Measurements from ENCODE around the gene NSUN5.

Gene NSUN5

GRCh38 chr7:73308665-73309214, at the start of gene NSUN5:
Gene NSUN5 (minus strand): TSS chr7:73308826. CDS start chr7:73308790, 36 bp downstream.
- DNase-seq (ENCODE audit: low spot score in 2 of 2) (peak; percentile 73 to 91), ATAC-seq (peak; percentile 98)
- H3K27ac Mint-ChIP-seq: peak within 1 kb of the TSS; percentile 97
- H3K4me3 Mint-ChIP-seq: peak within 1 kb of the TSS; percentile 96
- H3K4me1 Mint-ChIP-seq: peaks cover 39% of the 10 kb centered on the region
- H3K9me3 Mint-ChIP-seq: no peaks in the 10 kb centered on the region
- H3K36me3 Mint-ChIP-seq: peaks cover 50% of the 10 kb centered on the region

- Mint-ChIP-seq H3K4me1 (peaks cover 5% of the 10 kb centered on the region), H3K36me3 (no peaks in the 10 kb centered on the region), H3K27ac (no peak overlapping the region), H3K4me3 (no peak overlapping the region), H3K9me3 (peaks cover 5% of the 10 kb centered on the region)
- no peak for DNase-seq (ENCODE audit: low spot score in 2 of 2)
- ATAC-seq: no peak
Measured at GRCh38 chr7:73356159-73356558, 47.5 kb upstream of the NSUN5 start.

GRCh38 chr7:73354821-73355220, 46.2 kb upstream of the NSUN5 start:
- DNase-seq (ENCODE audit: low spot score in 2 of 2) (no peak), ATAC-seq (no peak)
- no peak overlapping the region for H3K4me3 Mint-ChIP-seq
- H3K4me1 Mint-ChIP-seq: peaks cover 5% of the 10 kb centered on the region
- no peak overlapping the region for H3K27ac Mint-ChIP-seq
- H3K36me3 Mint-ChIP-seq: no peaks in the 10 kb centered on the region
- H3K9me3 Mint-ChIP-seq: peaks cover 5% of the 10 kb centered on the region

- DNase-seq (ENCODE audit: low spot score in 2 of 2): no peak
- Mint-ChIP-seq H3K4me1 (peaks cover 5% of the 10 kb centered on the region), H3K9me3 (peaks cover 5% of the 10 kb centered on the region), H3K36me3 (no peaks in the 10 kb centered on the region), H3K27ac (no peak overlapping the region), H3K4me3 (no peak overlapping the region)
- ATAC-seq: no peak
Measured at GRCh38 chr7:73354196-73354595, 45.6 kb upstream of the NSUN5 start.

GRCh38 chr7:73353243-73353642, 44.6 kb upstream of the NSUN5 start:
- Mint-ChIP-seq H3K9me3 (peaks cover 5% of the 10 kb centered on the region), H3K4me3 (no peak overlapping the region), H3K36me3 (no peaks in the 10 kb centered on the region), H3K27ac (peak overlapping the region; percentile 58), H3K4me1 (peaks cover 5% of the 10 kb centered on the region)
- DNase-seq (ENCODE audit: low spot score in 2 of 2) (no peak), ATAC-seq (no peak)

GRCh38 chr7:73352784-73353183, 44.2 kb upstream of the NSUN5 start:
- peak overlapping the region; percentile 58 for H3K27ac Mint-ChIP-seq
- ATAC-seq: no peak
- H3K36me3 Mint-ChIP-seq: no peaks in the 10 kb centered on the region
- no peak for DNase-seq (ENCODE audit: low spot score in 2 of 2)
- no peak overlapping the region for H3K4me3 Mint-ChIP-seq
- H3K4me1 Mint-ChIP-seq: peaks cover 5% of the 10 kb centered on the region
- peaks cover 5% of the 10 kb centered on the region for H3K9me3 Mint-ChIP-seq

- DNase-seq (ENCODE audit: low spot score in 2 of 2) (no peak), ATAC-seq (peak; percentile 56)
- Mint-ChIP-seq H3K36me3 (no peaks in the 10 kb centered on the region), H3K4me3 (no peak overlapping the region), H3K27ac (no peak overlapping the region), H3K9me3 (peaks cover 5% of the 10 kb centered on the region), H3K4me1 (peaks cover 5% of the 10 kb centered on the region)
Measured at GRCh38 chr7:73351447-73352167, 43.0 kb upstream of the NSUN5 start.

GRCh38 chr7:73350306-73351068, 41.9 kb upstream of the NSUN5 start:
- peaks cover 5% of the 10 kb centered on the region for H3K9me3 Mint-ChIP-seq

GRCh38 chr7:73349763-73350162, 41.1 kb upstream of the NSUN5 start:
- Mint-ChIP-seq H3K4me1 (peaks cover 5% of the 10 kb centered on the region), H3K27ac (no peak overlapping the region)

More at GRCh38 chr7:73350306-73351068, 41.9 kb upstream of the NSUN5 start:
- Mint-ChIP-seq H3K4me3 (no peak overlapping the region), H3K4me1 (peaks cover 5% of the 10 kb centered on the region), H3K36me3 (no peaks in the 10 kb centered on the region), H3K27ac (no peak overlapping the region)
- no peak for ATAC-seq
- no peak for DNase-seq (ENCODE audit: low spot score in 2 of 2)

GRCh38 chr7:73345951-73346350, 37.3 kb upstream of the NSUN5 start:
- no peaks in the 10 kb centered on the region for H3K4me1 Mint-ChIP-seq
- no peaks in the 10 kb centered on the region for H3K36me3 Mint-ChIP-seq
- no peak for ATAC-seq
- no peak for DNase-seq (ENCODE audit: low spot score in 2 of 2)
- H3K27ac Mint-ChIP-seq: no peak overlapping the region
- no peaks in the 10 kb centered on the region for H3K9me3 Mint-ChIP-seq
- no peak overlapping the region for H3K4me3 Mint-ChIP-seq

More at GRCh38 chr7:73349763-73350162, 41.1 kb upstream of the NSUN5 start:
- DNase-seq (ENCODE audit: low spot score in 2 of 2) (no peak), ATAC-seq (no peak)
- Mint-ChIP-seq H3K4me3 (no peak overlapping the region), H3K9me3 (peaks cover 5% of the 10 kb centered on the region), H3K36me3 (no peaks in the 10 kb centered on the region)

- H3K4me1 Mint-ChIP-seq: no peaks in the 10 kb centered on the region
- no peak overlapping the region for H3K4me3 Mint-ChIP-seq
- H3K27ac Mint-ChIP-seq: no peak overlapping the region
- H3K9me3 Mint-ChIP-seq: no peaks in the 10 kb centered on the region
- DNase-seq (ENCODE audit: low spot score in 2 of 2) (no peak), ATAC-seq (no peak)
- no peaks in the 10 kb centered on the region for H3K36me3 Mint-ChIP-seq
Measured at GRCh38 chr7:73345538-73345937, 36.9 kb upstream of the NSUN5 start.

GRCh38 chr7:73343671-73344380, 35.2 kb upstream of the NSUN5 start:
- H3K27ac Mint-ChIP-seq: no peak overlapping the region
- no peak overlapping the region for H3K4me3 Mint-ChIP-seq
- no peaks in the 10 kb centered on the region for H3K36me3 Mint-ChIP-seq
- H3K9me3 Mint-ChIP-seq: no peaks in the 10 kb centered on the region
- no peak for ATAC-seq
- DNase-seq (ENCODE audit: low spot score in 2 of 2): no peak
- no peaks in the 10 kb centered on the region for H3K4me1 Mint-ChIP-seq

GRCh38 chr7:73342645-73343044, 34.0 kb upstream of the NSUN5 start:
- H3K4me3 Mint-ChIP-seq: no peak overlapping the region
- H3K36me3 Mint-ChIP-seq: no peaks in the 10 kb centered on the region
- no peaks in the 10 kb centered on the region for H3K9me3 Mint-ChIP-seq
- DNase-seq (ENCODE audit: low spot score in 2 of 2) (no peak), ATAC-seq (no peak)
- no peaks in the 10 kb centered on the region for H3K4me1 Mint-ChIP-seq
- H3K27ac Mint-ChIP-seq: no peak overlapping the region

GRCh38 chr7:73341877-73342276, 33.3 kb upstream of the NSUN5 start:
- Mint-ChIP-seq H3K27ac (no peak overlapping the region), H3K4me3 (no peak overlapping the region), H3K9me3 (no peaks in the 10 kb centered on the region), H3K36me3 (no peaks in the 10 kb centered on the region), H3K4me1 (no peaks in the 10 kb centered on the region)
- DNase-seq (ENCODE audit: low spot score in 2 of 2) (no peak), ATAC-seq (peak; percentile 62)

- H3K9me3 Mint-ChIP-seq: no peaks in the 10 kb centered on the region
- H3K27ac Mint-ChIP-seq: no peak overlapping the region
- H3K36me3 Mint-ChIP-seq: no peaks in the 10 kb centered on the region
- no peak overlapping the region for H3K4me3 Mint-ChIP-seq
- DNase-seq (ENCODE audit: low spot score in 2 of 2): no peak
- ATAC-seq: no peak
- H3K4me1 Mint-ChIP-seq: no peaks in the 10 kb centered on the region
Measured at GRCh38 chr7:73340514-73340913, 31.9 kb upstream of the NSUN5 start.

Measured in stimulated activated effector memory CD8-positive, alpha-beta T cell treated with anti-CD3 and anti-CD28 coated beads, Interleukin-12 subunit alpha, Interleukin-12 subunit beta, amount 100 ng/mL, for 72 hours (primary cell).